Activated CD4-positive, alpha-beta T cell treated with anti-CD3 and anti-CD28 coated beads, Interleukin-2, amount 50 U/mL, for 24 hours (primary cell): ENCODE data around the gene ZNF142.

ENCODE experiments used
- DNase-seq, 2 donors: peaks; one replicate each; pipeline ENCODE4 v3.0.0-alpha.2; 2020; ENCODE audit warnings: low read depth in 1 of 2, low spot score in 1 of 2

The ZNF142 gene

GRCh38 chr2:218655751-218656150 is 3.7 kb downstream of the ZNF142 start:
- DNase-seq = no peak

- no peak for DNase-seq
Observed at GRCh38 chr2:218648787-218649100, 10.7 kb downstream of the ZNF142 start.

- DNase-seq = peak in 1 of 2 donors; percentile 39
Observed at GRCh38 chr2:218648088-218648786, 11.2 kb downstream of the ZNF142 start.

GRCh38 chr2:218645126-218645525 is 14.3 kb downstream of the ZNF142 start:
- no peak for DNase-seq

GRCh38 chr2:218644721-218645120 is 14.7 kb downstream of the ZNF142 start:
- DNase-seq = no peak

GRCh38 chr2:218643751-218644310 is 15.6 kb downstream of the ZNF142 start:
- DNase-seq = no peak

- no peak for DNase-seq
Observed at GRCh38 chr2:218642786-218643185, 16.6 kb downstream of the ZNF142 start.

- no peak for DNase-seq
Observed at GRCh38 chr2:218642121-218642656, 17.2 kb downstream of the ZNF142 start.

GRCh38 chr2:218638372-218638771 is 21.1 kb downstream of the ZNF142 start:
- DNase-seq = no peak

GRCh38 chr2:218635719-218636118 is 23.7 kb downstream of the ZNF142 start:
- no peak for DNase-seq

- DNase-seq = no peak
Observed at GRCh38 chr2:218631837-218632236, 27.6 kb downstream of the ZNF142 start.

GRCh38 chr2:218627939-218628338 is 31.5 kb downstream of the ZNF142 start:
- DNase-seq = no peak

- DNase-seq = no peak
Observed at GRCh38 chr2:218626369-218626768, 33.1 kb downstream of the ZNF142 start.

- DNase-seq = no peak
Observed at GRCh38 chr2:218623366-218623705, 36.1 kb downstream of the ZNF142 start.

- no peak for DNase-seq
Observed at GRCh38 chr2:218622606-218623365, 36.6 kb downstream of the ZNF142 start.

GRCh38 chr2:218621007-218621406 is 38.4 kb downstream of the ZNF142 start:
- no peak for DNase-seq

GRCh38 chr2:218618102-218618860 is 41.1 kb downstream of the ZNF142 start:
- DNase-seq = no peak

- DNase-seq = no peak
Observed at GRCh38 chr2:218615868-218616315, 43.5 kb downstream of the ZNF142 start.

- DNase-seq = no peak
Observed at GRCh38 chr2:218607436-218608115, 51.8 kb downstream of the ZNF142 start, which contains the start of gene PLCD4. Gene PLCD4 (plus strand): TSS chr2:218607899. CDS start chr2:218615740, 7,841 bp downstream.

- DNase-seq = no peak
Observed at GRCh38 chr2:218605432-218605831, 54.0 kb downstream of the ZNF142 start.
